GM21723 (cell line): ENCODE measurements around the gene ZNF546.
"Not testable (repeated sequence)": the region's sequence is repeated elsewhere in the genome, so short reads cannot be mapped to it uniquely, and the experiment has no call there.

ENCODE experiments used
- ATAC-seq: cut with Tn5 transposase; IDR thresholded peaks from one replicate; pipeline ENCODE4 v1.9.1; 2021; ENCODE audit warnings: mild to moderate bottlenecking, moderate library complexity; ENCODE audit not compliant: unreplicated experiment

The ZNF546 gene

DNA sequence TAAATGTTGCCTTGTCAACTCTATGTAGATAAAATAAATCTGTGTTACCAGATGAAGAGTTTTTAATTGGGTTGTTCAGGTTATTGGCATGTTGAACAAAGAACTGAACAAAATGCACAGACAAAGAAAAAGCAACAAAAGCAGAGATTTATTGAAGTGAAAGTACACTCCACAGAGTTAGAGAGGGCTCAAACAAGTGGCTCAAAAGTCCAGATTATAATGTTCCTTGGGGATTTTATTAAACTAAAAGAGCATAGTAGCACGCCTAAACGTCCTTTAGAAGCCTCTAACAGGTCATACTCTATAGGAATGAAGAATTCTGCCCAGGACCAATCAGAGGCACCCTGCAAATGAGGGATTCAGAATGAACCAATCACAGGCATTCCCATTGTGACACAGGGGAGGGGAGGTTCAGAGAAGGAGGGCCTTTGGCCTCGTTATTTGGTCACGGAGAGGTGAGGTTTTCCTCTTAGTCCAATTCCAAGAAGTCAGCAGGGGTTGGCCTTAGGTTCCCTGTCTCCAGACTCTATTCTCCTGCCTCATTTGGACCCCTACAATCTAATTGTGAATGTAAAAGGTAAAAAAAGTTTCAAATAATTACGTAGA lies 13.1 kb upstream of the ZNF546 start:
- no peak for ATAC-seq

DNA sequence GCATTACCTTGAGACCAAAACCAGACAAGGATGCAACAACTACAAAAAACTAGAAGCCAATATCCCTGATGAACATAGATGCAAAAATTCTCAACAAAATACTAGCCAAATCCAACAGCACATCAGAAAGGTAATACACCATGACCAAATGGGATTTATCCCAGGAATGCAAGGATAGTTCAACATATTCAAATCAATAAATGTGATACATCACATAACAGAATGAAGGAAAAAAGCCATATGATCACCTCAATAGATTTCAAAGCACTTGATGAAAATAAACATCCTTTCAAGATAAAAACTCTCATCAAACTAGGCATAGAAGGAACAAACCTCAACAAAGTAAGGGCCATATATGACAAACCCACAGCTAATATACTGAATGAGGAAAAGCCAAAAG lies 10.2 kb upstream of the ZNF546 start:
- no peak for ATAC-seq

DNA sequence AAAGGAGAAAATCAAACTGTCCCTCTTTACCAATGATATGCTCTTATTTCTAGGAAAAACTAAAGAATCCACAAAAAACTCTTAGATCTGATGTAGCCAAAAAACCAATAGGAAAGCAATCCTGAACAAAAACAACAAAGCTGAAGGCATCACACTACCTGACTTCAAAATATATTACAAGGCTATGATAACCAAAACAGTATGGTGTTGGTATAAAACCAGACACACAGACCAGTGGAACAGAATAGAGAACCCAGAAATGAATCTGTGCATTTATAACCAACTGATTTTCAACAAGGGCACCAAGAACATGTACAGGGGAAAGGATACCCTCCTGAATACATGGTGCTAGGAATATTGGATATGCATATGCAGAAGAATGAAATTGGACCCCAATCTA lies 9.7 kb upstream of the ZNF546 start:
- no peak for ATAC-seq

DNA sequence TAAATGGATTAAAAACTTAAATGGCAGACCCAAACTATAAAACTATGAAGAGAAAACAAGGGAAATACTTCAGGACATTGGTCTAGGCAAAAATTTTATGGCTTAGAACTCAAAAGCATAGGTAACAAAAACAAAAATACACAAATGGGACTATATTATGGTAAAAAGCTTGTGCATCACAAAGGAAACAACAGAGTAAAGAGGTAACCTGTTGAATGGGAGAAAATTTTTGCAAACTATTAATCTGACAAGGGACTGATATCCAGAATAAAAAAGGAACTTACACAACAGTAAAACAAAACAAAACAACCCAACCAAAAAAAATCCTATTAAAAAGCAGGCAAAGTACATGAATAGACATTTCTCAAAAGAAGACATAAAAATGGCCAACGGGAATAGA lies 9.3 kb upstream of the ZNF546 start:
- no peak for ATAC-seq

DNA sequence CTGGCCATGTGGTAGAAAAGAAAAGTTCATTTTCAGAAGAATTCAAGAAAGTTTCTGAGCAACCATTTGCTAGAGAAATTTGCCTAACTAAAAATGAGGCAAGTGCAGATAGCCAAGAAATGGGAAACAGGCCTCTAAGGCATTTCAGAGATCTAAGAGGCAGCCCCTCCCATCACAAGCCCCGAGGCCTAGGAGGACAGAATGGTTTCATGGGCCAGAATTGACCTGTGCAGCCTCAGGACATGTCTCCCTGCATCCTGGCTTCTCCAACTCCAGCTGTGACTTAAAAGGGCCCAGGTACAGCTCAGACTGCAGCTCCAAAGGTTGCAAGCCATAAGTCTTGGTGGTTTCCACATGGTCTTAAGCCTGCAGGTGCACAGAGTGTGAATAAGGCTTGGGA lies 3.3 kb upstream of the ZNF546 start:
- no peak for ATAC-seq

DNA sequence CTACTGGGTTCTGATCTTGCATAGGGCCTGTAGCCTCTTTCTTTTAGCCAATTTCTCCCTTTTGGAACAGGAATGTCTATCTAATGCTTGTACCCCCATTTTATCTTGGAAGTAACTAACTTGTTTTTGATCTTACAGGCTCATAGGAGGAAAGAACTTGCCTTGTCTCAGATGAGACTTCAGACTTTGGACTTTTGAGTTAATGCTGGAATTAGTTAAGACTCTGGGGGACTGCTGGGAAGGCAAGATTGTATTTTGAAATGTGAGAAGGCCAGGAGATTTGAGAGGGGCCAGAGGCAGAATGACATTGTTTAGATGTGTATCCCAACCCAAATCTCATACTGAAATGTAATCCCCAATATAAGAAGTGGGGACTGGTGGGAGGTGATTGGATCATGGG lies 2.5 kb upstream of the ZNF546 start:
- no peak for ATAC-seq

DNA sequence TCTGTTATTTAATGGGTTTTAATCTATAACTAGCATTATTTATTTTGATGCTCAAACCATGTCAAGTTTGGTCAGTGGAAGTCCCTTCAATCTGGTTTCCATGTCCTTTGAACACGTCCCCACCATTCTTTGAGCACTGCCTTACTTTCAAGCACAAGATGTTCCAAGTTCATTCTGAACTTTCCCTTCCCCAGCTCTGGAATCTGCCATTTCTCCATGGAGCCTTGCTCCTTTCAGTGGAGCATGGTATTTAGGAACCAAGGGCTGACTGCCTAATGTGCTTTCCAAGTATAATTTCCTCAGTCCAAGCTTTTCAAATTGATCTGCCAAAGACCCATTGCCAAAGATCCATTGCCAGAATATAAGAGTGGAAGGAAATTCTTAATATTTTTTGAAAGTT lies 1.1 kb upstream of the ZNF546 start:
- ATAC-seq, result no peak

DNA sequence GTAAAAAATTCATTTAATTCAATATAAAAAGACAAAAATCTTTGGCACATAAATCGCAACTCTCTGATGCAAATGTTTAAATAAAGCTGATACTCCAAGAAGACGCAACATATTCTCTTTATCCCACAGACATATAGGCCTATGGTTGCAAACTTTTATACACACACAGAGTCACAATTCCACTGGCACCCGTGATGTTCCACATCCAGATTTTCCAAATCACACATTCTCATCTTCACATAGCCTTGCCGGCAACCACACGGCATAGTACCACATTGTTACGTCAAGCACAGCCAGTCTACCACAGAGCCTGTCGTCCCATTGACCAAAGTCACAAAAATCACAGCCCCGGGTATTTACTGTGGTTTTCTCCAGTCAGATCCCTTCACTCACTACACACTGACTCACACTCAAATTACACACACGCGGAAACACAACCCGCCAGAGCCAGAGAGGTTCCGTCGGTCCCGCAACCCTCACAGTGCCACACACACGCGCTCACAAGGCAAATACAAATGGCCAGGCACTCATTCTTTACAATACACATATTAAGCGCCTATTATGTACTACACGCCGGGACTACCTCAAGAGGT lies 546 bp upstream of the ZNF546 start:
- ATAC-seq, result peak; percentile 36

DNA sequence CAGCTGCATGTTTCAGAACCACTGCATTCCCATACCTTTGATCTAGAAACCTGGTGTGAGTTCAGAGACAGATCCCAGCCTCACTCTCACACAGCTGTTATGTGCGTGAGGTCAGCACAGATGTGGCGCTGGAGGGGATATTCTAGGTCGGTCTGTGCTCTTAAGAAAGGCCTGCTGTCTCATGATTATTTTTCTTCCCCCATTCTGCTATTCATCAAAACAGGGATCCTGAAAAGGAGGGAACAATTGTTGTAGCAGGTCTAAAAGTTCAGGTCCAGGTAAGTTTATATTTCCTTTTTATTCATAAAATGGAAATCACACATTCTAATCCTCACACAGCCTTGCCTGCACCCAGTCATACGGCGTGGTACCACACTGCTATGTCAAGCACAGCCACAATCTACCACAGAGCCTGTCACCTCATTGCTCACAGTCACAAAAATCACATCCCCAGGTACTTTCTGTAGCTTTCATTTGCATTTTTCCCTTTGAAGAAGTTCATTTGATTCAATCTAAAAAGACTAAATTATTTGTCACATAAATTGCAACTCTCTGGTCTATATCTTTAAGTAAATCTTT lies 867 bp downstream of the ZNF546 start:
- no peak for ATAC-seq

DNA sequence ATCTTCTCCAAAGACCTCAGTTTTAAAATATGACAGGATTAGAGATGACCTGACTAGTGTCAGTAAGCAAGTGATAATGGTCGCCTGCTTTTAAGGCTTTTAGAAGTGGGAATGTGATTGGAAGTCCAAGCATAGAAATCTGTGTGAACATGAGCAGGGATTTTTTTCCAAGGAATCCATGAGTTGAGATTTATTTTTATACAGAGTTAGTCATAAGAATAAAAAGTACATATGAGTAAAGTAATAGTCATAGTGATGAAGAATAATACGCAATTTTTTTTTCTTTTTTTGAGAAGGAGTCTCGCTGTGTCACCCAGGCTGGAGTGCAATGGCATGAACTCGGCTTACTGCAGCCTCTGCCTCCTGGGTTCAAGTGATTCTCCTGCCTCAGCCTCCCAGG lies 1.6 kb downstream of the ZNF546 start:
- no peak for ATAC-seq

DNA sequence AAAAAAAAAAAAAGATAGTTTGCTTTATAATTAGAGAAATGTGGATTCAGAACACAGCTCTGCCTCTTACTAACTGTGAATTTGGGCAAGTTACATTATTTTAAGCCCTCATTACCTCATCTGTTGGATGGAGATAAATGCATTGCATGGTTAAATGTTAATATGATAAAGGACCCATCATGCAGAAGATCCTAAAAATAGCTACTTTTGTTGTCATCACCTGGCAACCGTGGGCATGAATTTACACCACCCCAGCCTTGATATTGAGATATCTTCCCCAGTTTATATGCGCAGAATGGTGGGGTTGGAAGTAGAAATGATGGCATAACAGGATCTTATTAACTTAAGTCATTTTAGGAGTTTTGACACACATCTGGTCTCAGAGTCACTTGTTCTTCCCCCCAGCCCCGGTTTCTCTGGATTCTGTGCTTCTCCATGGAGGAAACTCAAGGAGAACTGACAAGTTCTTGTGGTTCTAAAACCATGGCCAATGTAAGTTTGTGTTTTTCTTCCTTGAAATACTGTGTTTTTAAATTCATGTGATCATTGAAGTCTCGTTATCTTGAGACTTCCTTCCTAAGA lies 8.9 kb downstream of the ZNF546 start:
- no peak for ATAC-seq

DNA sequence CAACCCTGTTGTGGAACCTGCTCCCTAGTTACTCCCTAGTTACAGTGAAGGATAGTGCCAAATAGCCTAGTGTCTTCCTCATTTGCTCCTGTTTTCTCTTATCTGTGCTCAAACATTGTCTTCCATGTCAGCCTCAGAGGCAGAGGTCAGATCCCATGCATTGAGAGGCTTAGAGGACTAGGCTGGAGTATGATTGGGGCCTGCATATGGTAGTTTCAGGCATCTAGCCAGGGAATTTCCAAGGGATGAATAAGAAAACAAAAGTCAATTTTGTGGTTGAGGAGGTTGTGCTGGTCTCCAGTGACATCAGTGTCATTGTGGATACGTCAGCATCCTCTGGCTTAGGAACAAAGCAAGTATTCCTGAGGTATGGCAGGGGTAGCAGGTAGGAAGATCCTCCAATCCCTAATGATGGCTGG lies 9.4 kb downstream of the ZNF546 start:
- no peak for ATAC-seq

DNA sequence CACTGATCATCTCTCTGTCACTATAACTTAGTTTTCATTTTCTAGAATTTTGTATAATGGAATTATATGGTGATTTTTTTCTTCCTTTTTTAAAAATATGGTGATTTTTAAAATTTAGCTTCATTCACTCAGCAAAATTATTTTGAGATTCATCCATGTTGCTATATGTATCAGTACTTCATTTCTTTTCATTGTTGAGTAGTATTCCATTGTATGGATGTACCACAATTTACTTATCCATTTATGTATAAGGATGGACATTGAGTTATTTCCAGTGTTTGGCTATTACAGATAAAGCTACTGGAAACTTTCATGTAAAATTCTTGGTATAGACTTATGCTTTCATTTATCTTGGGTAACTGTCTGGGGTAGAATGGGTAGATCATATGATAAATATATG lies 12.8 kb downstream of the ZNF546 start:
- ATAC-seq, result no peak

DNA sequence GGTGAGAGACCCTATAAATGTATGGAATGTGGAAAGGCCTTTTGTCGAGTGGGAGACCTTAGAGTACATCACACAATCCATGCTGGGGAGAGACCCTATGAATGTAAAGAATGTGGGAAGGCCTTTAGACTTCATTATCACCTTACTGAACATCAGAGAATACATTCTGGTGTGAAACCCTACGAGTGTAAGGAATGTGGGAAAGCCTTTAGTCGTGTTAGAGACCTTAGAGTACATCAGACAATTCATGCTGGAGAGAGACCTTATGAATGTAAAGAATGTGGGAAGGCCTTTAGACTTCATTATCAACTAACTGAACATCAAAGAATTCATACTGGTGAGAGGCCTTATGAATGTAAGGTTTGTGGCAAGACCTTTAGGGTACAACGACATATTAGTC lies 17.1 kb downstream of the ZNF546 start:
- no peak for ATAC-seq

DNA sequence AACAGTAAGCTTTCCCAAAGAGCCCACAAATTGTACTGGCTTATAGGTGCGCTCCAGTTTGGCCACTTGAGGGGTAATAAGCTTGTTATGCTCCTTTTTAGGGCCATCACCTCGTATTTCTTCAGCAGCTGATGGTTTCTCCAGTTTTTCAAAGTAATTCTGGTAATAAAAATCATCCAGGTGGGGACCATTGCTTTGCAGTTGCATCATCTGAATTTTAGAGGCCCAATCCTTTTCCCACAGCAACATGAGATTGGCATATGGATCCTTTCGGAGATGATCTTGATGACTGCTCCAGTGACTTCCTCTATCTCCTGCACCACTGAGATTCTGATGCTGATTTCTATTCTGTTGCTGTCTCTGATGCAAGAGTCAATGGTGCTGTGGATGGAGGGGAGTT lies 27.1 kb downstream of the ZNF546 start:
- ATAC-seq, result no peak

DNA sequence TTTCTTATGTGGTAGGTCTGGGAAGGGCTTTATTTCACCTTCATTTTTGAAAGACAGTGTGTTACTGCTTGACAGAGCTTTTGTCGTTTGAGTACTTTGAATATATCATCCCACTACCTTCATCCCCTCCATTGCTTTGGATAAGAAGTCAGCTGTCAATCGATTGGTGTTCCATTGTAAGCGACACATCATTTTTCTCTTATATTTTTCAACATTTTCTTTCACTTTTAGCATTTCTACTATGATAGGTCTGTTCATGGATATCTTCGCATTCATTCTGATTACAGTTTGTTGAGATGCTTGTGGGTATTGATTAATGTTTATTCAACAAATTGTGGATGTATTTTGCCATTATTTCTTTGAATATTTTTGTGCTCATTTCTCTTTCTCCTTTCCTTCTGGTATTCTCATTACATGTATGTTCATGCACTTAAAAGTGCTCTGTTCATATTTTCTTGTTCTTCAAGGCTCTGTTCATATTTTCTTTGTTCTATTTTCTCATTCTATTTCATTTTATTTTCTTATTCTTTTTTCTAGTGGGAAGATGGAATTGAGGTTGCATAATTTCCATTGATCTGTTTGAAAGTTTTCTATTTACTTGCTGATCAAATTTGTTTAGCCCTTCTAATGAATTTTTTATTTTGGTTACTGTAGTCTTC lies 29.2 kb downstream of the ZNF546 start:
- ATAC-seq, result no peak

DNA sequence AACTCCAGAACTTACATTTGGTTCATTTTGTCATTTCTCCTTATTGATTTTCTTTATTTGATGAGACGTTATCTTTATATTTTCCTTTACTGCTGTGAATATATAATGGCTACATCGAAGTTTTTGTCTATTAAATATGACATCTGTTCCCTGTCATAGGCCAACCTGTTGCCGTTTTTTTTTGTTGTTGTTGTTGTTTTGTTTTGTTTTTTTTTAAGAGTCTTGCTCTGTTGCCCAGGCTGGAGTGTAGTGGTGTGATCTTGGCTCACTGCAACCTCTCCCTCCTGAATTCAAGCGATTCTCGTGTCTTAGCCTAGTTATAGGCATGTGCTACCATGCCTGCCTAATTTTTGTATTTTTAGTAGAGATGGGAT lies 29.7 kb downstream of the ZNF546 start:
- ATAC-seq, result no peak

DNA sequence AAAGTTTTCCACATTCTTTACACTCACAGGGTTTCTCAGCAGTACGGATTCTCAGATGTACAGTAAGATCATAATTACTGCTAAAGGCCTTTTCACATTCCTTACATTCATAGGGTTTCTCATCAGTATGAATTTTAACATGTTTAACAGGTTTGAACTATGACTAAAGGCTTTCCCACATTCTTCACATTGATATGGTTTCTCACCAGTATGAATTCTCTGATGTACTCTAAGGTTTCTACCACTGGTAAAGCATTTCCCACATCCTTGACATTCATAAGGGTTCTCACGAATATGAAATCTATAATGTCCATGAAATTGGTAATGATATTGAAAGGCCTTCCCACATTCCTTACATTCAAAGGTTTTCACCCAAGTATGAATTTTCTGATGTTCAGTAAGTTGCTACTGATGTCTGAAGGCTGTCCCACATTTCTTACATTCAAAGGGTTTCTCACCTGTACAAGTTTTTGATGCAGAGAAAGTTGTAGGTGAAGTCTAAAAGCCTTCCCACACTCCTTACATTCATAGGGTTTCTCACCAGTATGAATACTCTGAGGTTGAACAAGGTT lies 37.2 kb downstream of the ZNF546 start:
- ATAC-seq, result no peak

DNA sequence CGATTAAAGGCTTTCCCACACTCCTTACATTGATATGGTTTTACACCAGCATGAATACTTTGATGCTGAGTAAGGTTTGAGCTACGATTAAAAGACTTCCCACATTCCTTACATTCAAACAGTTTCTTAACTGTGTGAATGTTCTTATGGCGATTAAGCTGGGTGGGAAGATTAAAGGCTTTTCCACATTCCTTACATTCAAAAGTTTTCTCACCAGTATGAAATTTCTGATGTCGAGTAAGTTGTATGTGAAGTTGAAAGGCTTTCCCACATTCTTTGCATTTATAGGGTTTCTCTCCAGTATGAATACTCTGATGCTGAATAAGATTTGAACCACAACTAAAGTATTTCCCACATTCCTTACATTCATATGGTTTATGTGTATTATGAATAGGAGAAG lies 39.1 kb downstream of the ZNF546 start:
- ATAC-seq, result no peak

DNA sequence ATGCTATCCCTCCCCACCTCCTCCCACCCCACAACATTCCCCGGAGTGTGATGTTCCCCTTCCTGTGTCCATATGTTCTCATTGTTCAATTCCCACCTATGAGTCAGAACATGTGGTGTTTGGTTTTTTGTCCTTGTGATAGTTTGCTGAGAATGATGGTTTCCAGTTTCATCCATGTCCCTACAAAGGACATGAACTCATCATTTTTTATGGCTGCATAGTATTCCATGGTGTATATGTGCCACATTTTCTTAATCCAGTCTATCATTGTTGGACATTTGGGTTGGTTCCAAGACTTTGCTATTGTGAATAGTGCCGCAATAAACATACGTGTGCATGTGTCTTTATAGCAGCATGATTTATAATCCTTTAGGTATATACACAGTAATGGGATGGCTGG lies 41.2 kb downstream of the ZNF546 start:
- ATAC-seq, result not testable (repeated sequence)

DNA sequence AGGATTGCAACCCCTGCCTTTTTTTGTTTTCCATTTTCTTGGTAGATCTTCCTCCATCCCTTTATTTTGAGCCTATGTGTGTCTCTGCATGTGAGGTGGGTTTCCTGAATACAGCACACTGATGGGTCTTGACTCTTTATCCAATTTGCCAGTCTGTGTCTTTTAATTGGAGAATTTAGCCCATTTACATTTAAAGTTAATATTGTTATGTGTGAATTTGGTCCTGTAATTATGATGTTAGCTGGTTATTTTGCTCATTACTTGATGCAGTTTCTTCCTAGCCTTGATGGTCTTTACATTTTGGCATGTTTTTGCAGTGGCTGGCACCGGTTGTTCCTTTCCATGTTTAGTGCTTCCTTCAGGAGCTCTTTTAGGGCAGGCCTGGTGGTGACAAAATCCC lies 44.9 kb downstream of the ZNF546 start:
- ATAC-seq, result not testable (repeated sequence)

DNA sequence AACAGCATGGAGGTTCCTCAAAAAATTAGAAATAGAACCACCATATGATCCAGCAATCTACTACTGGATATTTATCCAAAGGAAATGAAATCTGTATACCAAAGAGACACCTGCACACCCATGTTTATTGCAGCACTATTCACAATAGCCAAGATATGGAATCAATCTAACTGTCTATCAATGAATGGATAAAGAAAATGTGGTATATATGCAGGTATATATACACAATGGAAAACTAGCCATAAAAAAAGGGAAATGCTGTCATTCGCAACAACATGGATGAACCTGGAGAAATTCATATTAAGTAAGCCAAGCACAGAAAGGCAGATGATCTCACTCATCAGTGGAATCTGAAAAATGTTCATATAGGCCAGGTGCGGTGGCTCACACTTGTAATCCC lies 56.6 kb downstream of the ZNF546 start:
- no peak for ATAC-seq
